ENCODE measurements around the gene ZNF334. TPM values are rescaled to one million over a fixed set of nuclear protein-coding genes. Genes with fewer than 3 reads are reported as not detected.

The ZNF334 gene
- polyA plus RNA-seq, 2 of the 4 experiments (the other 2 are of a cell fraction) = not detected

DNA sequence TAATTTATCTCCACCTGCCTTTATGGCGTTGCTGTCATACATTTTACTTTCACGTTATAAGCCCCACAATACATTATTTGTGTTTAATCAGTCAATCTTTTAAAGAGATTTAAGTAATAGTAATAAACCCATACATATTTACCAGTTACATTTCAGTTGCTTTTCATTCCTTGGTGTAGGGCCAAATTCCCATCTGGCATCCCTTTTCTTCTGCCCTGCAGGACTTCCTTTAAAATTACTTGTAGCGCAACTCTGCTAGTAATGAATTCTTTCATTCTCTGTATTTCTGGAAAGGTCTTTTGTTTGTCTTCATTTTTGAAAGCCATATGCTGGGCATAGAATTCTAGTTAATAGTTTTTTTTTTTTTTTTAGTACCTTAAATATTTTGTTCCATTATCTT, 24.9 kb downstream of the ZNF334 start:
- ChIA-PET CTCF (interaction anchor here (1.4 kb wide), 1 partner anchor 74 kb away, joined by 3 read pairs; no protein-coding TSS in a partner anchor), POLR2A (no interaction called here)
- TF ChIP-seq CBX8 (IDR thresholded peaks at IDR 0.05) = no peak
- TF ChIP-seq CEBPB (IDR thresholded peaks at IDR 0.05) = no peak
- no peak for TF ChIP-seq JUN (IDR thresholded peaks at IDR 0.05)
- no peak for TF ChIP-seq SMC3 (IDR thresholded peaks at IDR 0.05)
- no peak for TF ChIP-seq HEYL (CRISPR knock-in tag; IDR thresholded peaks at IDR 0.05)
- TF ChIP-seq TP53 (CRISPR knock-in tag; IDR thresholded peaks at IDR 0.05) = no peak
- TF ChIP-seq RARB (CRISPR knock-in tag; IDR thresholded peaks at IDR 0.05) = no peak
- Histone ChIP-seq H3K4me2 (no peak overlapping the region), H3K27ac (no peak overlapping the region), H3K4me1 (no peaks in the 10 kb centered on the region), H3K4me3 (no peak overlapping the region), H3K9me3 (peaks cover 7% of the 10 kb centered on the region; the same call in 2 of the 3 replicates)
- DNase-seq (ENCODE audit: low read depth in 1 of 2, low spot score in 1 of 2) (no peak), FAIRE-seq (no peak), ATAC-seq (no peak)
- 31% methylated on average over 3 of the region's 3 CpGs for WGBS (ENCODE audit: missing lambda C conversion rate)

DNA sequence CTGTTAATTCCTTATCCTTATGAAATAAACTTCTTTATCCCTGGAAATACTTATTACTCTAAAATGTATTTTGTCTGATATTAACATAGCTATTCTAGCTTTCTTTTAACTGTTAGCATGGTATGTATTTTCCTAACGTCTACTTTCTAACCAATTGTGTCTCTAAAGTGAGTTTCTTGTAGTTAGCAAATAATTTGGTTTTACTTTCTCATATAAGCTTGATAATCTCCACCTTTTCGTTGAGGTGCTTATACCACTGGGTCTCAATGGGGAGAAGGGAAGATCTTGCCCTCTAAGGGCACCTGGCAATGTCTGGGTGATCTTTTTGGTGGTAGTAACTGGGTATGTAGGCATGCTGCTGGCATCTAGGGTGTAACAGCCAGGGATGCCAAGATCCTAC, 25.7 kb downstream of the ZNF334 start:
- CTCF ChIA-PET = interaction anchor here (0.7 kb wide), 1 partner anchor 473 kb away, joined by 4 read pairs; no protein-coding TSS in a partner anchor
- no peak for ATAC-seq
- POLR2A ChIA-PET = no interaction called here
- no peak overlapping the region for H3K4me3 ChIP-seq
- no peak overlapping the region for H3K27ac ChIP-seq
- H3K4me1 ChIP-seq = no peaks in the 10 kb centered on the region
- TF ChIP-seq ZNF302 (CRISPR knock-in tag; IDR thresholded peaks at IDR 0.05) (no peak), CBX8 (IDR thresholded peaks at IDR 0.05) (peak; percentile 89), RNF2 (IDR thresholded peaks at IDR 0.05; ENCODE audit: borderline replicate concordance, low read depth) (peak; percentile 92; the same call in 1 of the 2 replicates)
- no peak for FAIRE-seq
- WGBS (ENCODE audit: missing lambda C conversion rate) = 2% methylated on average over 2 of the region's 2 CpGs
- peaks cover 7% of the 10 kb centered on the region; the same call in 2 of the 3 replicates for H3K9me3 ChIP-seq
- H3K4me2 ChIP-seq = no peak overlapping the region
- no peak for DNase-seq (ENCODE audit: low read depth in 1 of 2, low spot score in 1 of 2)

DNA sequence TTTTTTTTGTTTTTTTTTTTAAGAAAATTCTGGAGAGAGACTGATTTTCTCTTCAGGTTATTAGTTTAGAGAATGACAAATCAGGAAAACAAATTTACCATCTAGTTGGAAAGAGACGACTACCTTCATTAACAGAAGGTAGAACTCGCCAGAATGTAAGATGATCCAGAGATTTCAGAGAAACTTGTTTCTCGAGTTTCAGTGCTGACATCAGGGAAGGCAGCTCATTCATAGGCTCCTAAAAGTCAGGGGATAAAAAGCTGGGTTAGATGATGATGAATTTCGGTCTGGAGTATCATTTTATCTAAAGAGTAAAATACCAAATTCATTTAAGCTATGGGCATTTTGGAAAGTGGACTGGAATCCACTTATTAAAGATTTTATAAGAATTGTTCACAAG, 27.9 kb downstream of the ZNF334 start:
- Histone ChIP-seq H3K4me2 (peak overlapping the region; percentile 26; the same call in 1 of the 3 replicates), H3K9me3 (no peaks in the 10 kb centered on the region), H3K4me1 (no peaks in the 10 kb centered on the region), H3K27ac (no peak overlapping the region), H3K4me3 (no peak overlapping the region)
- DNase-seq (ENCODE audit: low read depth in 1 of 2, low spot score in 1 of 2) (no peak), ATAC-seq (no peak), FAIRE-seq (no peak)
- POLR2A ChIA-PET = interaction anchor here (0.6 kb wide), 1 partner anchor 186 kb away, joined by 3 read pairs; no protein-coding TSS in a partner anchor
- CTCF ChIA-PET = interaction anchor here (0.6 to 1.5 kb wide), 6 partner anchors 11 to 351 kb away, joined by 3 to 5 read pairs (median 3); no protein-coding TSS in a partner anchor
- no peak for TF ChIP-seq EP300 (IDR thresholded peaks at IDR 0.05)
- no peak for TF ChIP-seq CEBPB (IDR thresholded peaks at IDR 0.05)
- 2% methylated on average over 4 of the region's 4 CpGs for WGBS (ENCODE audit: missing lambda C conversion rate)

DNA sequence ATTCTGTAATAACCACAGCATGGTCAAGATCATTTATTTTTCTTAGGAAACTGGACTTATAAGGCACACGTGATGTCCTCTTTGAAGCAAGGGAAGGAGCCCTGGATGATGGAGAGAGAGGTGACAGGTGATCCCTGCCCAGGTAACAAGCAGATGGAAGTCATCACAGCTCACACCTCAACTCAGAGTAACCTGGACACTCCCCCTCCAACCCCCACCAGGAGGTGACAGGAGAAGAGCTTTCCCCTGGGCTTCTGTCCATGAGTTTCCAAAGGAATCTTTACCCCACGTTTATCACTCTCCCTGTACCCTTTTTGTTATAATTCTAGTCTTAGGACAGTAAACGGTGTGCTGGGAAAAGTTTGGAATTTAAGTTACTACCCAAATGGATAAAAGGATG, 28.4 kb downstream of the ZNF334 start:
- no peak overlapping the region for H3K4me2 ChIP-seq
- WGBS (ENCODE audit: missing lambda C conversion rate) = 2% methylated on average over 3 of the region's 3 CpGs
- DNase-seq (ENCODE audit: low read depth in 1 of 2, low spot score in 1 of 2) (no peak), ATAC-seq (no peak), FAIRE-seq (no peak)
- CTCF ChIA-PET = interaction anchor here (0.6 to 1.5 kb wide), 10 partner anchors 12 to 353 kb away, joined by 3 to 5 read pairs (median 3); no protein-coding TSS in a partner anchor
- no peak overlapping the region for H3K27ac ChIP-seq
- H3K4me1 ChIP-seq = no peaks in the 10 kb centered on the region
- H3K9me3 ChIP-seq = no peaks in the 10 kb centered on the region
- TF ChIP-seq, protein P1, sequence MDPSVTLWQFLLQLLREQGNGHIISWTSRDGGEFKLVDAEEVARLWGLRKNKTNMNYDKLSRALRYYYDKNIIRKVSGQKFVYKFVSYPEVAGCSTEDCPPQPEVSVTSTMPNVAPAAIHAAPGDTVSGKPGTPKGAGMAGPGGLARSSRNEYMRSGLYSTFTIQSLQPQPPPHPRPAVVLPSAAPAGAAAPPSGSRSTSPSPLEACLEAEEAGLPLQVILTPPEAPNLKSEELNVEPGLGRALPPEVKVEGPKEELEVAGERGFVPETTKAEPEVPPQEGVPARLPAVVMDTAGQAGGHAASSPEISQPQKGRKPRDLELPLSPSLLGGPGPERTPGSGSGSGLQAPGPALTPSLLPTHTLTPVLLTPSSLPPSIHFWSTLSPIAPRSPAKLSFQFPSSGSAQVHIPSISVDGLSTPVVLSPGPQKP (IDR thresholded peaks at IDR 0.05; ENCODE audit: low read depth, low read length) = no peak
- TF ChIP-seq KDM5A (IDR thresholded peaks at IDR 0.05) = no peak
- TF ChIP-seq JUN (IDR thresholded peaks at IDR 0.05) = no peak
- no peak for TF ChIP-seq HOXB5 (CRISPR knock-in tag; IDR thresholded peaks at IDR 0.05)
- no peak for TF ChIP-seq ZNF302 (CRISPR knock-in tag; IDR thresholded peaks at IDR 0.05)
- TF ChIP-seq GATA3 (IDR thresholded peaks at IDR 0.05; ENCODE audit: borderline replicate concordance) = no peak
- no peak for TF ChIP-seq NR3C1 (IDR thresholded peaks at IDR 0.05)
- no peak for TF ChIP-seq RCOR1 (IDR thresholded peaks at IDR 0.05; ENCODE audit: low read depth, low read length)
- no peak for TF ChIP-seq TFCP2L1 (CRISPR knock-in tag; IDR thresholded peaks at IDR 0.05)
- no peak for TF ChIP-seq MAZ (IDR thresholded peaks at IDR 0.05; ENCODE audit: borderline replicate concordance, low read depth, low read length)
- no peak for TF ChIP-seq ZFP36 (IDR thresholded peaks at IDR 0.05; ENCODE audit: borderline replicate concordance, partially characterized antibody)
- TF ChIP-seq, protein P2, sequence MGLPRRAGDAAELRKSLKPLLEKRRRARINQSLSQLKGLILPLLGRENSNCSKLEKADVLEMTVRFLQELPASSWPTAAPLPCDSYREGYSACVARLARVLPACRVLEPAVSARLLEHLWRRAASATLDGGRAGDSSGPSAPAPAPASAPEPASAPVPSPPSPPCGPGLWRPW (IDR thresholded peaks at IDR 0.05) = no peak
- TF ChIP-seq, protein P3, sequence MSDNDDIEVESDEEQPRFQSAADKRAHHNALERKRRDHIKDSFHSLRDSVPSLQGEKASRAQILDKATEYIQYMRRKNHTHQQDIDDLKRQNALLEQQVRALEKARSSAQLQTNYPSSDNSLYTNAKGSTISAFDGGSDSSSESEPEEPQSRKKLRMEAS (IDR thresholded peaks at IDR 0.05) = no peak
- POLR2A ChIA-PET = interaction anchor here (0.6 kb wide), 1 partner anchor 8 kb away, joined by 3 read pairs; no protein-coding TSS in a partner anchor
- no peak overlapping the region for H3K4me3 ChIP-seq
